GM18519 (cell line): ENCODE measurements around the gene SMARCAL1.
"Not testable (repeated sequence)": the region's sequence is repeated elsewhere in the genome, so short reads cannot be mapped to it uniquely, and the experiment has no call there.

Experiments used
- ATAC-seq: cut with Tn5 transposase; IDR thresholded peaks from one replicate; pipeline ENCODE4 v1.9.1; 2021; ENCODE audit warnings: mild to moderate bottlenecking, moderate library complexity; ENCODE audit not compliant: unreplicated experiment, low FRiP score

SMARCAL1 gene

GRCh38 chr2:216412022-216412999, at the start of gene SMARCAL1:
Gene SMARCAL1 (plus strand): TSS chr2:216412484. CDS start chr2:216414705, 2,221 bp downstream.
- ATAC-seq: peak; percentile 84

- no peak for ATAC-seq
Measured at GRCh38 chr2:216362730-216363129, 49.6 kb upstream of the SMARCAL1 start.

GRCh38 chr2:216363221-216363620, 49.1 kb upstream of the SMARCAL1 start:
- no peak for ATAC-seq

- no peak for ATAC-seq
Measured at GRCh38 chr2:216365518-216365917, 46.8 kb upstream of the SMARCAL1 start.

GRCh38 chr2:216366777-216367471, 45.4 kb upstream of the SMARCAL1 start:
- ATAC-seq: no peak

- ATAC-seq: no peak
Measured at GRCh38 chr2:216369821-216370220, 42.5 kb upstream of the SMARCAL1 start.

- no peak for ATAC-seq
Measured at GRCh38 chr2:216370961-216371712, 41.1 kb upstream of the SMARCAL1 start.

GRCh38 chr2:216371721-216372702, 40.3 kb upstream of the SMARCAL1 start, which contains the start of gene MARCHF4:
Gene MARCHF4 (minus strand): TSS chr2:216372483. CDS start chr2:216370260, 2,223 bp downstream.
- ATAC-seq: no peak

GRCh38 chr2:216372761-216373291, 39.5 kb upstream of the SMARCAL1 start:
- ATAC-seq: no peak

GRCh38 chr2:216373896-216374295, 38.4 kb upstream of the SMARCAL1 start:
- no peak for ATAC-seq

GRCh38 chr2:216375286-216375685, 37.0 kb upstream of the SMARCAL1 start:
- ATAC-seq: no peak

- ATAC-seq: no peak
Measured at GRCh38 chr2:216379977-216380376, 32.3 kb upstream of the SMARCAL1 start.

GRCh38 chr2:216384409-216384808, 27.9 kb upstream of the SMARCAL1 start:
- ATAC-seq: not testable (repeated sequence)

- no peak for ATAC-seq
Measured at GRCh38 chr2:216385478-216385877, 26.8 kb upstream of the SMARCAL1 start.

GRCh38 chr2:216387262-216387661, 25.0 kb upstream of the SMARCAL1 start:
- no peak for ATAC-seq

- no peak for ATAC-seq
Measured at GRCh38 chr2:216388046-216388884, 24.0 kb upstream of the SMARCAL1 start.

- ATAC-seq: no peak
Measured at GRCh38 chr2:216389570-216389969, 22.7 kb upstream of the SMARCAL1 start.

GRCh38 chr2:216391401-216391800, 20.9 kb upstream of the SMARCAL1 start:
- no peak for ATAC-seq
